ENCODE measurements around the gene PYGB. TPM values are rescaled to one million over a fixed set of nuclear protein-coding genes. Genes with fewer than 3 reads are reported as not detected.

PYGB gene
- total and polyA plus RNA-seq, 4 donors: 30.3 to 90.3 (median 47.3) TPM

GRCh38 chr20:25295386-25296093, 47.7 kb downstream of the PYGB start:
- H3K9ac ChIP-seq (ENCODE audit: insufficient read depth in 1 of 2, low read length in 2 of 2): no peak overlapping the region
- H3K4me3 ChIP-seq: no peak overlapping the region
- H3K36me3 ChIP-seq (ENCODE audit: control insufficient read depth in 4 of 4, insufficient read depth in 4 of 4, low read length in 4 of 4): peaks cover 0 to 49% (median 9%) of the 10 kb centered on the region in 4 donors
- peaks cover 0 to 7% (median 0%) of the 10 kb centered on the region in 5 donors for H3K4me1 ChIP-seq (ENCODE audit: control insufficient read depth in 5 of 5, insufficient read depth in 5 of 5, low read length in 5 of 5)
- H3K27ac ChIP-seq (ENCODE audit: low read depth in 1 of 2, low read length in 1 of 2): peak overlapping the region in 1 of 2 donors; percentile 38
- WGBS, 2 donors: 70 to 77% methylated on average over 10 of the region's 10 CpGs
- ATAC-seq (ENCODE audit: insufficient read depth, low FRiP score) (no peak), DNase-seq (no peak)
- TF ChIP-seq CTCF (IDR thresholded peaks at IDR 0.05; ENCODE audit: control extremely low read depth, extremely low read depth): no peak
- no peaks in the 10 kb centered on the region for H3K27me3 ChIP-seq (ENCODE audit: control insufficient read depth in 3 of 3, insufficient read depth in 3 of 3, low read length in 2 of 3)
- peaks cover 0 to 3% (median 0%) of the 10 kb centered on the region in 4 donors for H3K9me3 ChIP-seq (ENCODE audit: control insufficient read depth in 4 of 4, insufficient read depth in 3 of 4, low read length in 3 of 4)

DNA sequence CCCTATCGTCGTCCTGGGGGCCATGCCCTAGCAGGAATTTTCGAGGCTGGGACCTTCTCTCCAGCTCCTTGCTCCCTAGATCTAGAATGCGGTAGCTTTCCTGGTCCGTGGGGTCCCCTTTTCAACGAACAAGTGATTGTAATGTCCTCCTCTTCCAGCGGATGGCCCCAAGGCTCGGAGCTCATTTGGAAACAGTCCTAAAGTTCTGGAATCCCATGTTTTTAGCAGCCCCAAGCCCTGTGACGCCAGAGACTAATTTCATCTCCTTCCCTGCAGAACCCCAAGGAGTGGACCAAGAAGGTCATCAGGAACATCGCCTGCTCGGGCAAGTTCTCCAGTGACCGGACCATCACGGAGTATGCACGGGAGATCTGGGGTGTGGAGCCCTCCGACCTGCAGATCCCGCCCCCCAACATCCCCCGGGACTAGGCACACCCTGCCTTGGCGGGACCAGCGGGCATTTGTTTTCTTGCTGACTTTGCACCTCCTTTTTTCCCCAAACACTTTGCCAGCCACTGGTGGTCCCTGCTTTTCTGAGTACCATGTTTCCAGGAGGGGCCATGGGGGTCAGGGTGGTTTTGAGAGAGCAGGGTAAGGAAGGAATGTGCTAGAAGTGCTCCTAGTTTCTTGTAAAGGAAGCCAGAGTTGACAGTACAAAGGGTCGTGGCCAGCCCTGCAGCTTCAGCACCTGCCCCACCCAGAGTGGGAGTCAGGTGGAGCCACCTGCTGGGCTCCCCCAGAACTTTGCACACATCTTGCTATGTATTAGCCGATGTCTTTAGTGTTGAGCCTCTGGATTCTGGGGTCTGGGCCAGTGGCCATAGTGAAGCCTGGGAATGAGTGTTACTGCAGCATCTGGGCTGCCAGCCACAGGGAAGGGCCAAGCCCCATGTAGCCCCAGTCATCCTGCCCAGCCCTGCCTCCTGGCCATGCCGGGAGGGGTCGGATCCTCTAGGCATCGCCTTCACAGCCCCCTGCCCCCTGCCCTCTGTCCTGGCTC, 48.5 kb downstream of the PYGB start:
- H3K9me3 ChIP-seq (ENCODE audit: control insufficient read depth in 4 of 4, insufficient read depth in 3 of 4, low read length in 3 of 4): peaks cover 0 to 2% (median 0%) of the 10 kb centered on the region in 4 donors
- TF ChIP-seq CTCF (IDR thresholded peaks at IDR 0.05; ENCODE audit: control extremely low read depth, extremely low read depth): no peak
- H3K9ac ChIP-seq (ENCODE audit: insufficient read depth in 1 of 2, low read length in 2 of 2): no peak overlapping the region
- no peak for DNase-seq
- H3K36me3 ChIP-seq (ENCODE audit: control insufficient read depth in 4 of 4, insufficient read depth in 4 of 4, low read length in 4 of 4): peaks cover 0 to 43% (median 8%) of the 10 kb centered on the region in 4 donors
- H3K4me3 ChIP-seq: no peak overlapping the region
- 88 to 92% methylated on average over 24 of the region's 24 CpGs for WGBS, 2 donors
- H3K27me3 ChIP-seq (ENCODE audit: control insufficient read depth in 3 of 3, insufficient read depth in 3 of 3, low read length in 2 of 3): no peaks in the 10 kb centered on the region
- H3K27ac ChIP-seq (ENCODE audit: low read depth in 1 of 2, low read length in 1 of 2): peak overlapping the region in 1 of 2 donors; percentile 8
- ATAC-seq (ENCODE audit: insufficient read depth, low FRiP score): no peak
- H3K4me1 ChIP-seq (ENCODE audit: control insufficient read depth in 5 of 5, insufficient read depth in 5 of 5, low read length in 5 of 5): peaks cover 0 to 7% (median 0%) of the 10 kb centered on the region in 5 donors

- TF ChIP-seq CTCF (IDR thresholded peaks at IDR 0.05; ENCODE audit: control extremely low read depth, extremely low read depth): no peak
- no peaks in the 10 kb centered on the region for H3K27me3 ChIP-seq (ENCODE audit: control insufficient read depth in 3 of 3, insufficient read depth in 3 of 3, low read length in 2 of 3)
- no peaks in the 10 kb centered on the region for H3K9me3 ChIP-seq (ENCODE audit: control insufficient read depth in 4 of 4, insufficient read depth in 3 of 4, low read length in 3 of 4)
- DNase-seq (no peak), ATAC-seq (ENCODE audit: insufficient read depth, low FRiP score) (no peak)
- peaks cover 0 to 42% (median 10%) of the 10 kb centered on the region in 4 donors for H3K36me3 ChIP-seq (ENCODE audit: control insufficient read depth in 4 of 4, insufficient read depth in 4 of 4, low read length in 4 of 4)
- no peak overlapping the region for H3K4me3 ChIP-seq
- no peak overlapping the region for H3K9ac ChIP-seq (ENCODE audit: insufficient read depth in 1 of 2, low read length in 2 of 2)
- WGBS, 2 donors: 89 to 91% methylated on average over 9 to 10 of the region's 10 CpGs
- H3K27ac ChIP-seq (ENCODE audit: low read depth in 1 of 2, low read length in 1 of 2): peak overlapping the region in 1 of 2 donors; percentile 8
- peaks cover 0 to 7% (median 0%) of the 10 kb centered on the region in 5 donors for H3K4me1 ChIP-seq (ENCODE audit: control insufficient read depth in 5 of 5, insufficient read depth in 5 of 5, low read length in 5 of 5)
These were observed 49.4 kb downstream of the PYGB start for GRCh38 chr20:25297141-25297905.
